Right ventricle myocardium superior (tissue), 1 donor: ENCODE data around the gene MPND. TPM values are rescaled to one million over a fixed set of nuclear protein-coding genes. Genes with fewer than 3 reads are reported as not detected.

ENCODE experiments used
- ATAC-seq: fragments of 200-7000 bp; cut with Tn5 transposase; one replicate; pipeline ENCODE4 v1.9.1; 2020; ENCODE audit warnings: mild to moderate bottlenecking; ENCODE audit not compliant: poor library complexity
- DNase-seq: peaks from one replicate; pipeline ENCODE4 v3.0.0-alpha.2; 2020
- intact Hi-C: fragments of 100-400 bp; cut with DNase I; formaldehyde crosslinking; loops from one replicate; pipeline ENCODE4 v1.11.2; 2022
- long read RNA-seq: library from polyadenylated mRNA; unstranded; transcript quantifications from one replicate; pipeline ENCODE4 v2.0.0, GENCODE V29; 2021
- total RNA-seq: library from RNA; stranded (reverse); fragmentation: NEBNext Ultra II Directional; extraction: Animal tissue kit (Norgen Biotek cat#: 25700); gene quantifications from one replicate; pipeline ENCODE4 v1.2.1, GENCODE V29; 2021
- donor health status: DM: no; HTN: yes; CAD: no; lungs with severe emphysema.

MPND gene, protein sequence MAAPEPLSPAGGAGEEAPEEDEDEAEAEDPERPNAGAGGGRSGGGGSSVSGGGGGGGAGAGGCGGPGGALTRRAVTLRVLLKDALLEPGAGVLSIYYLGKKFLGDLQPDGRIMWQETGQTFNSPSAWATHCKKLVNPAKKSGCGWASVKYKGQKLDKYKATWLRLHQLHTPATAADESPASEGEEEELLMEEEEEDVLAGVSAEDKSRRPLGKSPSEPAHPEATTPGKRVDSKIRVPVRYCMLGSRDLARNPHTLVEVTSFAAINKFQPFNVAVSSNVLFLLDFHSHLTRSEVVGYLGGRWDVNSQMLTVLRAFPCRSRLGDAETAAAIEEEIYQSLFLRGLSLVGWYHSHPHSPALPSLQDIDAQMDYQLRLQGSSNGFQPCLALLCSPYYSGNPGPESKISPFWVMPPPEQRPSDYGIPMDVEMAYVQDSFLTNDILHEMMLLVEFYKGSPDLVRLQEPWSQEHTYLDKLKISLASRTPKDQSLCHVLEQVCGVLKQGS
- total RNA-seq: 16.6 TPM
- long read RNA-seq, transcript MPND-207 (13 exons, 1,611 nt): major isoform, 19 of 35 reads
- long read RNA-seq, transcript MPND-201 (12 exons, 1,567 nt): minor isoform, 7 of 35 reads
- long read RNA-seq, partial matches to known transcripts: 8 of 35 reads
- long read RNA-seq, other reads (novel, unspliced or antisense): 1 of 35 reads

- intact Hi-C loops: no loop called here
- ATAC-seq (peak; percentile 93), DNase-seq (peak; percentile 97)
Measured at GRCh38 chr19:4343370-4344307, at the start of gene MPND. MPND (plus strand) TSS chr19:4343562; CDS start chr19:4343594, 32 bp downstream.

DNA sequence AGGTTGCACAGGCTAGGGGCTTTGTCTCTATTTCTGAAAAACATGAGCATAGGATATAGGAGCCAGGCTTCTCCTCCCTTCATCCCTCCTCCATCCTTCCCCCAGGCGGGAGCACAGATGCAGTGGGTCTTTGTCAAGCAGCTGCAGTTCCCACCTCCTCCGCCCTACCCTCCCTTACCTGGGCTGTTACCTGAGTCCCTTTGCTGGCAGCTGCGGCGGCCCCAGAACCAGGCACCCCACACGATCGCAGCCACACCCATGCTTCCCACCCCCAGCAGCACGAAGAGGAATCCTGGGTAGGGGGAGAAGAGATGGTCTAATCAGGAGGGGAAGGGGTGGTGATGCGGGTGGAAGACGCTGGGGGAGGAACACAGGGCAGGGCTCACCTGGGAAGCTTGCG is 49.0 kb upstream of the MPND start:
- intact Hi-C loops: no loop called here
- ATAC-seq: no peak
- DNase-seq: no peak

DNA sequence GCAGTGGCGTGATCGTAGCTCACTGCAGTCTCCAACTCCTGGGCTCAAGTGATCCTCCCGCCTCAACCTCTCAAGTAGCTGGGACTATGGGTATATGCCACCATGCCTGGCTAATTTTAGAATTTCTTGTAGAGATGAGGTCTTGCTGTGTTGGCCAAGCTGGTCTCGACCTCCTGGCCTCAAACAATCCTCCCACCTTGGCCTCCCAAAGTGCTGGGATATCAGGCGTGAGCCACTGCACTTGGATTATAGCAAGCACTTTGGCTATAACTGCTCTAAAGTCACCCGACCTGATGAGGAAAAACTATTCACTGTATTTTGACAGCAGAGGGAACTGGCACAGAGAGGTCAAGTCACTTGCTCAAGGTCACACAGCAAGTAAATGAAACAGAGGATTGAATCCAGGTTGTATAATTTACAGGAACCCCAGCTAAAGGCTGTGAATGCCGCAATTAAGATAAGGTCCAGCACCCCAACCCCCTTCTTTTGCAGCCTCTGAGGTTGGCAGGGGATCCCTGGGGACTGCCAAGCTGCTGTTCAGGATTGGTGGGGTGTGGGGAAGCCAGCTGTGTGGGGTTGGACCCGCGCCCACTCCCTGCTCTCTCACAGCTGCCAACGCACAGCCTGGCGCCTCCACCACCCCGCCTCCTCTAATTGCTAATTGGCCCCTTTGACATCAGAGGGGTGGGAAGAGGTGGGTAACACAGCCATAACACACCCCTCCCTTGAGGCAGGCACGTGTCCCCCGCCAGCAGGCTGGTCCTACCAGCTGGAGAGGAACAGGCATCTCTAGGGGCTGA is 47.2 kb upstream of the MPND start:
- no peak for ATAC-seq
- no peak for DNase-seq
- intact Hi-C loops: no loop called here

GRCh38 chr19:4297901-4298809 is 45.2 kb upstream of the MPND start:
- intact Hi-C loops: no loop called here
- no peak for DNase-seq
- ATAC-seq: no peak

GRCh38 chr19:4298810-4299550 is 44.4 kb upstream of the MPND start:
- ATAC-seq (no peak), DNase-seq (no peak)
- intact Hi-C loops: no loop called here

GRCh38 chr19:4300589-4300988 is 42.8 kb upstream of the MPND start:
- ATAC-seq: no peak
- intact Hi-C loops: no loop called here
- no peak for DNase-seq

GRCh38 chr19:4301590-4302242 is 41.6 kb upstream of the MPND start:
- ATAC-seq (no peak), DNase-seq (no peak)
- intact Hi-C loops: no loop called here

DNA sequence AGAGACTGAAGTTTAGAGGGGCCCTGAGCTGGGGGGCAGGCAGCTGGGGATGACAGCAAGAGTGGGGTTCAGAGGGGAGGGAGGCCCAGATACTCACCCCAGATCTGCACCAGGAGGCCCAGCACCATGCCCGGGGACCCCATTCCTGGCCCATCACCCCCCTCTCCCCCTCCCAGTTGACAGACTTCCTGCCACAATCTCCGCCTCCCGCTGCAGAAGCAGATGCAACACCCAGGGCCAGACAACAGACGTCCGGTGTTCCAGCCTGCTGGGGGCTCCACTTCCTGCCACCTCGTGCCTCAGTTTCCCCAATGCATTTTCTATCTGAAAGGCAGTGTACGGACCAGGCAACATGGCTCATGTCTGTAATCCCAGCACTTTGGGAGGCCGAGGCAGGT is 41.1 kb upstream of the MPND start, which contains the start of gene TMIGD2:
Gene TMIGD2 (minus strand): TSS at position 147 of the 398 bp plus-strand sequence. CDS start 4 bp downstream, at position 143.
- intact Hi-C loops: no loop called here
- DNase-seq (no peak), ATAC-seq (no peak)

DNA sequence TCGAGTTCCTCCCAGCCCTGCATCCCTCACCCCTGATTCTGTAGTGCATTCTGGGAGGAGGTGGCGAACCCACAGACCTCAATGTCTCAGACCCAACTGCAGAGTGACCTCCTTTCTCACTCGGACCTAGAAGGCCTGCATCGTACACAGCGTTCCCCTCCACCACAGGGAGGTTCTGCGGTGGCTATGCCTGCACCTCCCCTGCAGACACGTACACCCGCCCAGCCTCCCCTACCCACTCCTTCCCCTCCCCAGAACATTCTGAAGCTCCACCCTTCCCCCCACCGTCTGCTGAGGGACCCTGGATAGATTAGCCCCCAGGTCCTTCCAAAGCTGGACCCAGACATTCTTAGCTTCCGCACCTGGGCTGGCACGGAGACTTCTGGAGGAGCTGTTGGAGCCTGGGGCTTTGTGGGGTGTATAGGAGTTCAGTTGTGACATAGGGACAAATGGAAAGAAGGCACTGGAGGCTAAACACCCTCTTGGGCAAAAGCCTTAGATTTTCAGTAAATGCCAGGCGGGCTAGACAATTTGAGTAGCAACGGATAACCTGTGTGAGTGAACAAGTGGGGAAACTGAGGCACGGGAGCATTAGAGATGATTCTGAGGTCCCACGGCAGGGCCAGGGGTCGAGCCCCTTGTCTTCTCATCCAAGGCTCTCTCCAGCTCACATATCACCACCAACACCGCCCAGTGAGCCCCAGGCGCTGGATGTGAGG is 39.4 kb upstream of the MPND start:
- ATAC-seq (no peak), DNase-seq (no peak)
- intact Hi-C loops: no loop called here

DNA sequence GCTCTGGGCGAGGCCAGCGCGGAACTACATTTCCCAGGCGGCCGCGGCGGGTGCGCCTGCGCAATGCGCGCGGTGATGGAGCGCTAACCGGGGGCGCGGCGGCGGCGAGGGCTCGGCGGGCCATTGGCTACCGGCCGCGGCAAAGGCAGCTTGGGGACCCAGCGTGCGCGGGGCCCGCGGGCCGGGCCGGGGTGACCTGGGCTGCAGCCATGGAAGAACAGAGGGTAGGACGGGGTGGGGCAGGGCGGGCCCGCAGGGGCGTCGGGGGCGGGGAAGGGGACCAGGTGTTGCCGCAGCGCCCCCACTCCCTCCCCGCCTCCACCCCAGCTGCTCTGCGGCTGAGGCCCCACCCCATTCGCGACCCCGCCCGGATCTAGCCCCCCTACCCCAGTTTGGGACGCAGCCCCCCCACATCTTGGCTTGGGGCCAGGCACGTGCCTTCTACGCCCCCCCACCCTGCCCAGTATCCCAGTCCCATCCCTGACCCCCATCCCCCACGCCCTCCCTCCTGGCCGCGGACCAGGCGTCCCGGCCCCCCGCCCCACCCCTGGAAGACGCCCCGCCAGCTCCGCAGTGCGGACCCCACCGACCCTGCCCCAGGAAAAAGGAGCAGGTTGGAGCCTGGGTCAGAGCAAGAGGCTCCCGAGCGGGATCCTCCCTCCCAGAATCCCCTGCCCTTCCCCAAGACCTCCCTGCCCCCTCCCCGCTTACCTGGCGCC is 38.7 kb upstream of the MPND start, which contains the start of gene FSD1:
Gene FSD1 (plus strand): TSS at position 61 of the 719 bp plus-strand sequence. CDS start 149 bp downstream, at position 210.
- DNase-seq (no peak), ATAC-seq (no peak)
- intact Hi-C loops: no loop called here

- intact Hi-C loops: no loop called here
- ATAC-seq (no peak), DNase-seq (no peak)
Measured at GRCh38 chr19:4305257-4305612, 38.1 kb upstream of the MPND start.

DNA sequence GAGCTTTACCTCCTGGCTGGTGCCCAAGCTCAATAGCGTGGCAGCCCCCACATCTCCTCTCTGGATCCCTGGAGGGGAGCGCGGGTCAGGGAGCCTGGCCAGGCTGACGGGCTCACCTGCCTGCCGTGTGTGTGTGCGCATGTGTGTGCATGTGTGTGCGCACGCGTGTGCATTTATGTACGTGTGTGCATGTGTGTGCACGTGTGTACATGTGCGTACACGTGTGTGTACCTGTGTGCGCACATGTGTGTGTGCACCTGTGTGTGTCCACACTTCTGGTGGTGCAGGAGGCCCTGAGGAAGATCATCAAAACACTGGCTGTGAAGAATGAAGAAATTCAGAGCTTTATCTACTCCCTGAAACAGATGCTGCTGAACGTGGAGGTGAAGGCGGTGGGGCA is 37.7 kb upstream of the MPND start:
- intact Hi-C loops: no loop called here
- no peak for DNase-seq
- ATAC-seq: no peak

- ATAC-seq: no peak
- no peak for DNase-seq
- intact Hi-C loops: no loop called here
Measured at GRCh38 chr19:4310247-4311121, 32.9 kb upstream of the MPND start.

DNA sequence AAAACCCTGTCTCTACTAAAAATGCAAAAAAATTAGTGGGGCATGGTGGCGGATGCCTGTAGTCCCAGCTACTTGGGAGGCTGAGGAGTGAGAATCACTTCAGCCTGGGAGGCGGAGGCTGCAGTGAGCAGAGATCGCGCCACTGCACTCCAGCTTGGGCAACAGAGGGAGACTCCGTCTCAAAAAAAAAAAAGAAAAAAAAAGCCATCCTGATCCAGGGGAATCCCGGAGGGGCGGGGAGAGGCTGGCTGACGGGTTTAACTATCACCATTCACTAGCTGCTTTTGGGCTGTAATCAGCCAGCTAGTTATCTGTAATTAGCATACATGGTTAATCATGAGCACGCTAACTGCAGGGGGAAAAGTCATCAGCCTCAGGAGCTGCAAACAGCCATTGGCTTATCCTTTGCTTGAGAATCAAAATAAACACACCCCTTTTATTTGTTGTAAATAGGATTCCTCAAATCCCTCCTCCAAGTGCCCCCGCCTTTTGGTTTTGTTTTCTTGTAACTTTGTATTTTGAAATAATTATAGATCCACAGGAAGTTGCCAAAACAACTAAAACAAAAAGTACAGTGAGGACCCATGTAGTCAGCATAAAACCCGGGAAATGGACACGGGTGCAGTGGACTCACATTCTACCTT is 29.4 kb upstream of the MPND start:
- DNase-seq (no peak), ATAC-seq (no peak)
- intact Hi-C loops: no loop called here
